CD4-positive, alpha-beta T cell (primary cell): ENCODE measurements around the gene IGFBPL1. TPM values are rescaled to one million over a fixed set of nuclear protein-coding genes. Genes with fewer than 3 reads are reported as not detected.

Experiments
- ATAC-seq: fragments of 200-7000 bp; cut with Tn5 transposase; one replicate; pipeline ENCODE4 v1.10.0; 2022; ENCODE audit warnings: mild to moderate bottlenecking; ENCODE audit not compliant: poor library complexity
- CTCF ChIA-PET: fragments of 350-600 bp; sonication (Branson Sonifier 250); formaldehyde crosslinking; loops from one replicate; lab custom pipeline; 2021; ENCODE audit warnings: antibody characterized with exemption, inconsistent platforms; lab: Charles Lee
- POLR2A ChIA-PET: fragments of 350-600 bp; sonication (Branson Sonifier 250); formaldehyde crosslinking; loops from one replicate; lab custom pipeline; 2021; ENCODE audit warnings: antibody characterized with exemption, inconsistent platforms; lab: Charles Lee
- DNase-seq, 14 experiments: peaks; one replicate each; pipeline ENCODE4 v3.0.0-alpha.2; 2013 to 2020; ENCODE audit warnings: mixed read lengths in 2 of 14
- H3K27ac ChIP-seq, 2 donors: one replicate each; pipeline versions ENCODE4 v1.5.1 to v1.7.0; 2013; ENCODE audit warnings: low read length in 2 of 2, low read depth in 1 of 2, mild to moderate bottlenecking in 1 of 2
- H3K27me3 ChIP-seq, 2 experiments: 1 replicate in 1 of 2; 2 replicates in 1 of 2; pipeline versions ENCODE4 v1.6.1 to v1.7.0; 2013; ENCODE audit warnings: low read length in 2 of 2, control low read depth in 1 of 2, mild to moderate bottlenecking in 1 of 2, moderate library complexity in 1 of 2; ENCODE audit not compliant: insufficient read depth in 2 of 2, control insufficient read depth in 1 of 2
- H3K36me3 ChIP-seq: one replicate; pipeline ENCODE4 v1.6.1; 2013; ENCODE audit warnings: low read length, control low read depth; ENCODE audit not compliant: insufficient read depth
- H3K4me1 ChIP-seq: one replicate; pipeline ENCODE4 v1.6.1; 2013; ENCODE audit warnings: low read length, control low read depth; ENCODE audit not compliant: insufficient read depth
- H3K4me3 ChIP-seq: one replicate; pipeline ENCODE4 v1.5.1; 2013; ENCODE audit warnings: mild to moderate bottlenecking, low read length, moderate library complexity
- H3K9me3 ChIP-seq, 2 experiments: 1 replicate in 1 of 2; 2 replicates in 1 of 2; pipeline versions ENCODE4 v1.6.1 to v1.7.0; 2013; ENCODE audit warnings: low read length in 2 of 2, mild to moderate bottlenecking in 2 of 2, control low read depth in 1 of 2, moderate library complexity in 1 of 2; ENCODE audit not compliant: control insufficient read depth in 1 of 2, insufficient read depth in 1 of 2
- H3K27ac Mint-ChIP-seq: one replicate; pipeline ENCODE4 v1.8.0; 2020; ENCODE audit warnings: mixed read lengths
- H3K27me3 Mint-ChIP-seq: one replicate; pipeline ENCODE4 v1.8.0; 2021; ENCODE audit warnings: mixed read lengths
- H3K36me3 Mint-ChIP-seq: one replicate; pipeline ENCODE4 v1.8.0; 2021; ENCODE audit warnings: low read depth, mixed read lengths
- H3K4me1 Mint-ChIP-seq: one replicate; pipeline ENCODE4 v1.8.0; 2021; ENCODE audit warnings: low read depth, mixed read lengths
- H3K4me3 Mint-ChIP-seq: one replicate; pipeline ENCODE4 v1.8.0; 2020; ENCODE audit warnings: mild to moderate bottlenecking, mixed read lengths
- H3K9me3 Mint-ChIP-seq: one replicate; pipeline ENCODE4 v1.8.0; 2020; ENCODE audit warnings: mixed read lengths
- intact Hi-C, 2 experiments: fragments of 100-400 bp; cut with DNase I in 1 of 2; cut with micrococcal nuclease in 1 of 2; formaldehyde crosslinking; loops; one replicate each; pipeline versions ENCODE4 v1.15.1 to v1.9.0; 2023 to 2025; cut with DNase I, micrococcal nuclease
- total RNA-seq, 174 experiments: library from RNA in 2 of 174; stranded (reverse) in 2 of 174; gene quantifications; one replicate each; pipeline ENCODE4 v1.2.3 and lab custom pipeline; 2021 to 2026
- TF ChIP-seq, protein P1 (sequence below): fragments of 200-600 bp; IDR thresholded peaks from one replicate; pipeline ENCODE4 v1.8.0; 2022; ENCODE audit warnings: antibody characterized with exemption, mild to moderate bottlenecking

IGFBPL1 gene
- total RNA-seq, 2 experiments from 2014 or later: not detected

DNA sequence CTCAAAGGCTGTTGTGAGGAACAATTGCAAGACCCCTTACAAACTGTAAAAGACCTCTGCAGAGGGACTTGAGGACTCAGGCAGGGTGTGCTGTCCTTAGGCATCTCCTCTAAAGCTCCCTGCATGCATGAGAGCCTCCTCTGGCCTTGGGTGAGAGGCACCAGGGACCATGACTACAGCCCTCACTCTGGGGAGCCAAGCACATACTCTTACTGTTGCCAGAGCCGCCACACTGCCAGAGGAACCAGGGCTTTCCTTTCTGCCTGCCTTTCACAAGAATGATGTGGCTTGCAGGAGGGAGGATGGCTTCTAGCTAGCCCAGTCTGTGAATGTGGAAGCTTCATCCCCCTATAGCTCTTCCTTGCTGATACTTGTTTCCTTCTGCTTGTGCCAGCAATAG lies 5.9 kb downstream of the IGFBPL1 start:
- no peak overlapping the region for H3K4me3 ChIP-seq
- ATAC-seq (no peak), DNase-seq (no peak)
- no peaks in the 10 kb centered on the region for H3K9me3 ChIP-seq
- CTCF ChIA-PET: no interaction called here
- Mint-ChIP-seq H3K9me3 (no peaks in the 10 kb centered on the region), H3K4me3 (no peak overlapping the region), H3K4me1 (no peaks in the 10 kb centered on the region), H3K27ac (no peak overlapping the region), H3K36me3 (no peaks in the 10 kb centered on the region), H3K27me3 (peaks cover 34% of the 10 kb centered on the region)
- POLR2A ChIA-PET: no interaction called here
- H3K27me3 ChIP-seq: peaks cover 9 to 17% of the 10 kb centered on the region in 2 experiments
- intact Hi-C loops: no loop called here
- no peak overlapping the region for H3K27ac ChIP-seq
- TF ChIP-seq, protein P1, sequence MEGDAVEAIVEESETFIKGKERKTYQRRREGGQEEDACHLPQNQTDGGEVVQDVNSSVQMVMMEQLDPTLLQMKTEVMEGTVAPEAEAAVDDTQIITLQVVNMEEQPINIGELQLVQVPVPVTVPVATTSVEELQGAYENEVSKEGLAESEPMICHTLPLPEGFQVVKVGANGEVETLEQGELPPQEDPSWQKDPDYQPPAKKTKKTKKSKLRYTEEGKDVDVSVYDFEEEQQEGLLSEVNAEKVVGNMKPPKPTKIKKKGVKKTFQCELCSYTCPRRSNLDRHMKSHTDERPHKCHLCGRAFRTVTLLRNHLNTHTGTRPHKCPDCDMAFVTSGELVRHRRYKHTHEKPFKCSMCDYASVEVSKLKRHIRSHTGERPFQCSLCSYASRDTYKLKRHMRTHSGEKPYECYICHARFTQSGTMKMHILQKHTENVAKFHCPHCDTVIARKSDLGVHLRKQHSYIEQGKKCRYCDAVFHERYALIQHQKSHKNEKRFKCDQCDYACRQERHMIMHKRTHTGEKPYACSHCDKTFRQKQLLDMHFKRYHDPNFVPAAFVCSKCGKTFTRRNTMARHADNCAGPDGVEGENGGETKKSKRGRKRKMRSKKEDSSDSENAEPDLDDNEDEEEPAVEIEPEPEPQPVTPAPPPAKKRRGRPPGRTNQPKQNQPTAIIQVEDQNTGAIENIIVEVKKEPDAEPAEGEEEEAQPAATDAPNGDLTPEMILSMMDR: no peak
- H3K36me3 ChIP-seq: no peaks in the 10 kb centered on the region
- no peaks in the 10 kb centered on the region for H3K4me1 ChIP-seq

DNA sequence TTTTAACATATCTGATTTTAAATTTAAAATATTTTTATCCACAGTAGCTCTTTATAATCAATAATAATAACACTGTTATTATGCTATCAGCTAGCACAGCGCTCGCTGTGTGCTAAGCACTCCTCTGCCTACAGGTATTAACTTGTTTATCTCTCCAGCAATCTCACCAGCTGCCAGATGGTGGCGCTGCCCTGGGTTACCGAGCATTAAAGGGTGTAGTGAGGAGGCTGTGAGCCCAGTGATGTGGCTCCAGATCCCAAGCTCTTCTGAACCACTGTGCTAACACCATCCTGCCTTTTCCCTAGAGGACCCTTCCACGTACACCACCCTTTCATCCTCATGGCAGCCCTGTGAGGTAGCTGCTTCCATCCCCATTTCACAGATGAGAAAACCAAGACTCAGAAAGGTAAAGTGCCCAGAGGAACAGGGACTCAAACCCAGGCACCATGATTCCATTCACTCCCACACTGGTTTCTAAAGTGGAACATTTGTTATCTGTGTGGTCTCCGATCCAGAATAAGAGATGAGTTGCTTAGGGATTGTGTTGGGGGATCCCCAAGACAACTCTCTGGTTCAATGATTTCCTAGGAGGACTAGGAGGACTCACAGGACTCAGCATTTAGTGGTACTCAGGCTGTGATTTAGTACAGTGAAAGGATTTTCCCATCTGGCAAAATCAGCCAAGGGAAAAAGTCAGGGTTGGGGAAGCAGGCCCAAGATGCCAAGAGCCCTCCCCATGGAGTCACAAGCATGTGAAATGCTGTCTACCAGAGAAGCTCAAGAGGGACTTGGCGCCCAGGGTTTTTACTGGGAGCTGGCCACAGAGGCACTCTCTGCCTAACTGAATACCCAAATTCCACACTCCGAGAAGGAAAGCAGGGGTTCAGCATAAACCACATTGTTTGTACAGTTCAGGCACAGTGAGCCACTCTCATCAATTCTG lies 7.0 kb downstream of the IGFBPL1 start:
- peak in 8 of 14 experiments; percentile 12 to 44 (median 22) for DNase-seq
- TF ChIP-seq, protein P1: no peak
- H3K27ac Mint-ChIP-seq: no peak overlapping the region
- H3K4me3 ChIP-seq: no peak overlapping the region
- H3K9me3 Mint-ChIP-seq: no peaks in the 10 kb centered on the region
- H3K27me3 Mint-ChIP-seq: peaks cover 24% of the 10 kb centered on the region
- no peaks in the 10 kb centered on the region for H3K4me1 Mint-ChIP-seq
- H3K4me3 Mint-ChIP-seq: no peak overlapping the region
- no peaks in the 10 kb centered on the region for H3K36me3 Mint-ChIP-seq
- CTCF ChIA-PET: no interaction called here
- no peaks in the 10 kb centered on the region for H3K36me3 ChIP-seq
- no peak overlapping the region for H3K27ac ChIP-seq
- H3K9me3 ChIP-seq: no peaks in the 10 kb centered on the region
- peaks cover 2 to 6% of the 10 kb centered on the region in 2 experiments for H3K27me3 ChIP-seq
- no peaks in the 10 kb centered on the region for H3K4me1 ChIP-seq
- intact Hi-C loops: no loop called here
- POLR2A ChIA-PET: no interaction called here
- ATAC-seq: no peak

DNA sequence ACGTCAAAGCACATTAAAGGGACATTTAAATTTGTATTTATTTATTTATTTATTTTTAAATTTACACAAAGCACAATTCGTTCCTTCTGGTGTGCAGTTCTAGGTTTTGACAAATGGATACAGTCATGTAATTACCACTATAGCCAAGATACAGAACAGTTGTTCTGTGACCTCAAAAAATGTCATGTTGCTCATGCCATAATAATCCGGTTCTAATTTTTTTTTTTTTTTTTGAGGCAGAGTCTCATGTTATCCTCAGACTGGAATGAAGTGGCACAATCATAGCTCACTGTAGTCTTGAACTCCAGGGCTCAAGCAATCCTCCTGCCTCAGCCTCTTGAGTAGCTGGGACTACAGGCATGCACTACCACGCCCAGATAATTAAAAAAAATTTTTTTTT lies 7.8 kb downstream of the IGFBPL1 start:
- no peaks in the 10 kb centered on the region for H3K9me3 ChIP-seq
- DNase-seq (no peak), ATAC-seq (no peak)
- ChIA-PET POLR2A (no interaction called here), CTCF (no interaction called here)
- no peak overlapping the region for H3K4me3 ChIP-seq
- Mint-ChIP-seq H3K36me3 (no peaks in the 10 kb centered on the region), H3K9me3 (no peaks in the 10 kb centered on the region), H3K4me3 (no peak overlapping the region), H3K27me3 (peaks cover 19% of the 10 kb centered on the region), H3K4me1 (no peaks in the 10 kb centered on the region), H3K27ac (no peak overlapping the region)
- peaks cover 2 to 3% of the 10 kb centered on the region in 2 experiments for H3K27me3 ChIP-seq
- no peak overlapping the region for H3K27ac ChIP-seq
- TF ChIP-seq, protein P1: no peak
- no peaks in the 10 kb centered on the region for H3K4me1 ChIP-seq
- H3K36me3 ChIP-seq: no peaks in the 10 kb centered on the region
- intact Hi-C loops: no loop called here
